Measurements from ENCODE around the gene TCF7.

The TCF7 gene

DNA sequence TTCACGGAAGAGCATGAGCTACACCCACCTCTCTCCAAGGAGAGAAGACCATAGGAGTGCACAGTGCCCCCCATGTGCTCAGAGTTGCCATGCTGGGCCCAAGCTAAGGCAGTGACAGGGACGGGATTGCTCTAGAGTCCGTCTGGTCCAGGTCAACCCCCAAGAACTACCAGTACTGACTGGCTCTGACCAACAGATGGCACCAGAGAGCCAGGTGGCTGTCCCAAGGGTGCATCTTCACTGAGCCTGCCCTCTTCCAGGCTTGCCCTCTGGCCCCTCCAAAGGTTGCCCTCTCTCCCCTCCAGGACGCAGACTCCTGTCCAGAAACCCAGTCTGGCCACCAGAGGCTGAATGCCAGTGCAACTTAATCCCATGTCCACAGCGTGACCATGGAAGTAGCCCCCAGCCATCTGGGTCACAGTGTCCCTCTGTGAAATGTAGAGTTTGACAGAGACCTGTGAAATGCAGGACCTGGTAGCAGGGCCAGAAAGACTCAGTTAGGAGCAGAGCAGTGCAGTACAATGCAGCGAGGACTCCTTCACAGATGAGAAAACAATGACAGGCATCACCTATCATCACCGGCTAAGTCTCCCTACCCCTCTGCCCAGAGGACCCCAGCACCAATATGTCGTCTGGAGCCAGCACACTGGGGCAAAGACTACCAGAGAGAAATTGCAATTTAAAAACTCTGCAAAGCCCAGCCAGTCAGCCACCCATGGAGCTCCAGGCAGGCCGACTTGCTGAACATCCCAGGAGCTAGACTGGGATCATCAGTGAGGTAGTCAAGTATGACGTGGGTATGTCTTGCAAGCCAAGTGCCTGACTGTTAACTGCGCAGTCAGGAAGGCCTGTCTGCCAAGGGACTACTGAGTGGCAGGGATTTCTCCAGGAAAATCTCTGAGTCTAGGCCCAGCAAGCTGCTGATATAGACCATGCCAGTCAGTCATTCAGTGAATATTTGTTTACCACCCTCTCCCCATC lies 70.0 kb downstream of the TCF7 start:
- DNase-seq: no peak

DNA sequence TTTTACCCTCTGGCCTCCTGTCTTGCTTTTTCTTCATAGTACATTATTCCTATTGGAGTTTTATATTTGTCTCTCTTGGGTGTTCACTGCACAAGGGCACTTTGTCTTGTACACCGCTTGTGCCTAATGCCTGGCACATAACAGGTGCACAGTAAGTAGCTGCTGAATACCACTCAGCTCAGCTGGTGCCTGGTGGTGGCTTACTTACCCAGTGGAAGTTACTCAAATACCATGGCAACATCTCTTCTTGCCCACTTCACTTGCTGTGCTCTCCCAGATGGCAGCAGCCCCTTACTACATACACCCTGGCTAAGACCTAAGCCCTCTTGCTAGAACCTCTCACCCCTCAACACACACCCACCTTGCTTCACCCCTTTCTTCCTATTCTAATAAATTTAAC lies 73.6 kb downstream of the TCF7 start:
- no peak for DNase-seq

DNA sequence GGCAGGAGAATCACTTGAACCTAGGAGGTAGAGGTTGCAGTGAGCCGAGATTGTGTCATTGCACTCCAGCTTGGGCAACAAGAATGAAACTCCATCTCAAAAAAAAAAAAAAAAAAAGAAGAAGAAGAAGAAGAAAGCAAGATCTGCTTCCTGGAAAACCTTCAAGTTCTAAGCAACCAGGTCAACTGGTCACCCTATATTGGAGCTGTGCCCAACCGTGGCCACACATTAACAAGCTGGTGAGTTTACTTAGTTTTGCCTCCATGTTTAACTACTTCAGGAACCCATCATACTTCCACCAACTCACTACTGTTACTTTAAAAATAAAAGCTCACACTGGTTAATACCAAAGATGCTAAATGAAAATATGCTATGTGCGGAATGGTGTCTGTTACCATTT lies 74.5 kb downstream of the TCF7 start:
- DNase-seq: no peak

DNA sequence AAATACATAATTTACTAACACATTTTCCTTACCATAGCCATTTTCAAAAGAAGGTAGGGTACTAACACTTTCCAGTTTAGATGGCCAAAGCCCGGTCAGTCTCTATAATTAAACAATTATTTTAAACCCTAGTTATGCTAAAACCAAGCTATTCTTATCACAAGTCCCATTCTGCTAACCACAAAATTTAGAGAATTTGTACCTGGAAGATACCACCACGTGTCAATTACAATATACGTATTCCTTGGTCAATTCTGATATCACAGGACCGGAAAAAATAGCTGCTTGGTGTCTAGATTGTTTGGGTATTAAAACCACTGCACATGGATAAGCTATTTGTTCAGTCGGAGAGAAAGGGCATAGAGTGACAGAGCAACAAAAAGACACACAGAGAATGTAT lies 81.2 kb downstream of the TCF7 start:
- DNase-seq: no peak

All from SHP77 treated with DMSO at 0.1 percent for 48 hours (cell line).